GM21423 (cell line): ENCODE data around the gene NTNG2.
"Not testable (repeated sequence)": the region's sequence is repeated elsewhere in the genome, so short reads cannot be mapped to it uniquely, and the experiment has no call there.

Experiments used
- ATAC-seq: cut with Tn5 transposase; IDR thresholded peaks from one replicate; pipeline ENCODE4 v1.9.1; 2021; ENCODE audit warnings: mild to moderate bottlenecking, moderate library complexity; ENCODE audit not compliant: unreplicated experiment

Gene NTNG2

DNA sequence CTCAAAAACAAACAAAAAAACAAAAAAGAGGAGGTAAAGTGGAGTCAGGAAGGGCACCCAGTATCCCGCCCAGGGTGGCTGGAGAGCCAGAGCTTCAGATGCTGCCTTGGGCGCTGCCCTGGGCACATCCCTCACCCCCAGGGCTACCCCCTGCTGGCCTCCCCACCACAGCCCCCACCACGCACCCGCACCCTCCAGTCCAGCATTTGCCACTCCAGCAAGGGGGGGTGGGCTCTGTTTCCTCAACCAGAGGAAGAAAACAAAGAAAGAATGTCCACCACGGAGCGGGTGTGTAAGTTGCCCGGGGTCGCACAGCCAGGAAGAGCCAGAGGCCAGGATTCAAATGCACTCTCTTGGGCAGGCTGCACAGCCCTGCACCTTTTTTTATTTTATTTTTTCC lies 86.1 kb downstream of the NTNG2 start:
- no peak for ATAC-seq

DNA sequence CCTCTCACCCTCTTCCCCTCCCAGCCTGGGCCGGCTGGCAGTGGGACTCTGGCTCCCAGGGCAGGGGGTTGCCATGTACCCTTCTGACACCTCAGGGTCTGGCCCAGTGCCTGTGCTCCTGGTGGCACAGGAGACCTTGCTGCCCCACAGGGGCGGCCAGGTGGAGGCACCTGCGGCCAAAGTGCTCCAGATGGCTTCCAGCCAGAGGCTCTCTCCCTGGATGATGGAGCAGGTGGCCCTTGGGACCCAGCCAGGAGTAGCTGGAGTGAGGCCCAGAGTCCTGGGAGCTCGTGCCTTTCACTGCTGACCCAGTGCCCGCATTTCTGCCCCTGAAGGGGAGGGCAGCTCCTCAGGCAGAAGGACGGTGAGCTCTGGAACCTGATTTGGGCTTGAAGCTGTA lies 87.3 kb downstream of the NTNG2 start:
- ATAC-seq: no peak

DNA sequence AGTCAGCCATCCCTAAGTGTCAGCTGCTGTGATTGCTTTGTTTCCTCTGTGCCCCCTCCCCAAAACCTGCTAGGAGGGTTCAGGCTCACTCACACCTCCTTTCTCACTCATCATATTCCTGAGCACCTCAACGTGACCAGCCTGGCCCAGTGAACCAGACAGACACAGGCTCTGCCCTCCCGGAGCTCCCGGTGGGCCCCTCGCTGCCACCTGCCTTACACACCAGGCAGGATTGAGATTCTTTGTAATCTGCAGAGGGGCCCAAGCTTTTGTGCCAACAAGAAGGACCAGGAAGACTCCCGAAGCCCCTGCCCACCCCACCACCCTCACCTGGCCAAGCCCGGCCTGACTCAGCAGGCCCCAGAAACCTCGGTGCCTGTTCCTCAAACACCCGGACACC lies 87.8 kb downstream of the NTNG2 start:
- ATAC-seq: no peak

DNA sequence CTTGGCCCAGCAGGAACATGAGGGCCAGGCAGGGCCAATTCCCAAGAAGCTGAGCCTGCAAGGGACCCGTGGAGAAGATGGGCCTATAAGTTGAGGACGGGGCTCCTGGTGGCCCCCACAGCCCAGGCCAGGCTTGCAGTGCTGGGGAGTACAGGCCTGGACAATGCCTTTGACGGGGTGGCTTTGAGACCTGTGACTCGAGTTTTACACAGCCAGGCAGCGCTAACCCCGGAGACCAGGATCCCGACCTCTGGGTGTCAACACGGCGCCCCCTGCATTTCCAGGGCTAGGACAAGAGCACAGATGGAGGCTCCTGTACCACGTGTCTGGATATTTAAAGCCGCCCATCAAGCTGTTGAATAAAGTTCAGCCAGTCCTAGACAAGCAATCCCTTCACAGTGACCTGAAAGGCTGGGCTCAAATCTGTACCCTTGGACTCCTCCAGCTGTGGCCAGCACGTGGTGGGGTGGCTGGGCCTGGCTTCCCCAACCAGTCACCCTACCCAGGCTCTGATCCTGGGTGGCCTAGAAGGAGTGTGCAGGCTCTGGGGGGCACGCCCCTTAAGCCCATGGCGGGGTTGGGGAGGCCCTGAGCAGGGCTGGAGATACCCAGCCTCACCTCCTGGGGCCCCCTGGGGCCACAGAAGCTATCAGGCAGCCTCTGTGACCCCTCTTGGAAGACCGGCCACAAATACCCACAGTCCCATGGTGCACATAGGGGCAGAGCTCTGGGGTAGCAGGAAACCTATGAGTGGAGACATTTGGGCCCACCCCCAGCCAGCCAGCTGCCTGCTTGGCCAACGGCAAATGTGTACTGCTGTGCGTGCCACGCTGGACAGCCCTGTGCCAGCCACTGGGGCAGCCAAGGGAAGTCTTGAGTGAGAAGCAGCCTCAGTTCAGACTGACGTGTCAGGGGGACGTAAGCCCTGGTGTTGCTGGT lies 88.7 kb downstream of the NTNG2 start:
- ATAC-seq: no peak

DNA sequence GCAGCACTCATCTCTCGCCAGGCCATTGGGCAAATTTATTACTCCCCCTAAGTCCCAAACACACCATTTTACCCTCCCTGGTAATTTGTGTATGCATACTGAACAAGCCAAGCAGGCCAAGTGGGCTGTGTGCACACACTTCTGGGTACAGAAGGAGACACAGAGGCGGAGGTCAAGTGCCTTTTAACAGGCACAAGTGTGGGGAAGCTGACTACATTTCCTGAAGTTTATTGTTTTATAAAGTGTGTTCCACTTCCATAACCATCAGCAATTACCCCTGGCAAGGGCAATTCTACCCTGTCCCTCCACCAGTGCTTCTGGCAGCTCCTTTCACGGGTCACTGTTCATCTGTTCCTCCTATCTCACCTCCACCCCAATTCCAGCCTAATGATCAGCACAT lies 99.0 kb downstream of the NTNG2 start:
- ATAC-seq: no peak

DNA sequence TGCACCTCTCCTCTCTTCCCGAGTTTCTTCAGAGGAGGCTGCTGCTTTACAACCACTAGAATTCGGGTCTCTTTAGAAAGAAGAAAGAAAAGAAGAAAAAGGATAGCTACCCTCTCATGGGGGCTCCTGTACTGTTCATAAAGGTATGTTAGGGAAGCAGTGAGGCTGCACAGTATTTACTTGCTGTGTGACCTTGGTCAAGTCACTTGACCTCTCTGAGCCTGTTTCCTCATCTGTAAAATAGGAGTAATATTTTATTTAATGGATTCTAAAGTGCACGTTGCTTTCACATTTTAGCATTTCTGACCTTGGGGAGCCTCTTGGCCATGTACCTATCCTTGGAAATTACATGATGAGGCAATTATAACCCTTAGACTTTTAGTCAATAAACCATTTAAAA lies 104.2 kb downstream of the NTNG2 start:
- no peak for ATAC-seq

DNA sequence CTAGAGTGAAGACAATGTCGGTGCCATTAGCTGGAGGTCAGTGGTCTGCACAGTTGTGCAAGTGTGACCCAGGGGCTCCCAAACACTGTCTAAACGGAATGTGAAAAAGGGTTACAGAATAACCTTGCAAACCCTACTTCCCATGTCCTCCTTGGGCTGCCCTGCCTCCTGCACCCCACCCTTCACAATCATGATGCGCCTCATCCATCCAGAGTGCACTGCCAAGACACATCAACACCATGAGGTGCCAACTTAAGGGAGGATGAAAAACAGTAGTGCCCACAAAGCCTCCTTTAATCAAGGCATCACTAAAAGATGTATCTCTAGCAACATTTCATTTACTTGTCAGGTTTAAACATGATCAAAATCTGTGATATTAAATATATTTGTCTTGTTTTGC lies 105.8 kb downstream of the NTNG2 start:
- no peak for ATAC-seq

DNA sequence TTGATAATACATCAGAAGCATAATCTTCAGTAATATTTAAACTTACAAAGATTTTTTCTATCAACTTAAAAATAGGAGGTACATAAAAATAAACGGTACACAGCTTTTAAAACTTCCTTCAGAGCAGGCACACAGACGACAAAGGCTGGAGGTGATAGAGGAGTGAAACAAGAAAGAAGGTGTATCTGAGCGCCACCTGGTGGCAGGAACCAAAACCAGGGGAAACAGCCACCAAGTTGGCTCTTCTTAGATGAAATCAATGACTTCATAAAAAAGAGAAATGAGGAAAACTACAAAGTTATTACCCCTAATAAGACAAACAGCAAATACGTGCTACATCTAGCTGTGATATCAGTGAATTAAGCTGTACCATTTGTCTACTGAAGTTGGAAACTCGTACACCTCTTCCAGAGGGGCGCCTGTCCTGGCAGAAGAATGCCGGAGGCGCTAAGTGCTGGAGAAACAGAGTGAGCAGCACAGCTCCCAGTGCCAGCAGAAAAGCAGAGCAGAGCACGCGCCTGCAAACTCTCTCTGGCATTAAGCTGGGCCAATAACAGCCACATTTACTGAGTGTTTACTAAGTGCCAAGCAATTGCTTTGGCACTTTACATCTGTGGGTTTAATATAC lies 107.0 kb downstream of the NTNG2 start:
- no peak for ATAC-seq

DNA sequence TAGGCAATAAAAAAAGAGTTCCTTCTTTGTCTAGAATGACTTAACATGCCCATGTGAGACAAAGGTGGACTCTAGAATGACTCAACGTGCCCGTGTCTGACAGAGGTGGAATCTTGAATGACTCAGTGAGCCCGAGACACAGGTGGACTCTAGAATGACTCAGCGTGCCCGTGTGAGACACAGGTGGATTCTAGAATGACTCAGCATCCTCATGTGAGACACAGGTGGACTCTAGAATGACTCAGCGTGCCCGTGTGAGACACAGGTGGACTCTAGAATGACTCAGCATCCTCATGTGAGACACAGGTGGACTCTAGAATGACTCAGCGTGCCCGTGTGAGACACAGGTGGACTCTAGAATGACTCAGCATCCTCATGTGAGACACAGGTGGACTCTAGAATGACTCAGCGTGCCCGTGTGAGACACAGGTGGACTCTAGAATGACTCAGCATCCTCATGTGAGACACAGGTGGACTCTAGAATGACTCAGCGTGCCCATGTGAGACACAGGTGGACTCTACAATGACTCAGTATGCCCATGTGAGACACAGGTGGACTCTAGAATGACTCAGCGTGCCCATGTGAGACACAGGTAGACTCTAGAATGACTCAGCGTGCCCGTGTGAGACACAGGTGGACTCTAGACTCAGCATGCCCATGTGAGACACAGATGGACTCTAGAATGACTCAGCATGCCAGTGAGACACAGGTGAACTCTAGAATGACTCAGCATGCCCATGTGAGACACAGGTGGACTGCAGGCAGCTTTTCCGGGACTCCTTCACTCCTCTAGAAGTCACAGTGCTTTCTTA lies 108.1 kb downstream of the NTNG2 start:
- ATAC-seq: not testable (repeated sequence)

DNA sequence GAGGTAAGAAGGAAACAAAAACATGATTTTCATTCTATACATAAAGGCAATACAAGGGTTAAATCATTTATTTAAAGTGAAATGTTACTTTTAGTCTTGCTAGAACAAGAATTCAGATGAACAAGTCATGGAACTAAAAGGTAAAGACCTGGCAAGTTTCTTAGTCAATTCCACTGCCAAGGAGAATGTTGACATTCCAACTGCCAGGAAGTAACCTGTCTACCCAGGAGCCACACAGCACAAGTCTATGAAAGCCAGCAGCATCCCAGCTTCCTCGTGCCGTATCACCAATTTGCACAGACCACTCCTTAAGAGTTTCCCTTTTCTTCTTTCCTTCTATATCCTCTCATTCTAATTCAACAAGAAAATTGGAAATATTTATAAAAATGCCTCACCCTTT lies 113.0 kb downstream of the NTNG2 start:
- ATAC-seq: no peak

DNA sequence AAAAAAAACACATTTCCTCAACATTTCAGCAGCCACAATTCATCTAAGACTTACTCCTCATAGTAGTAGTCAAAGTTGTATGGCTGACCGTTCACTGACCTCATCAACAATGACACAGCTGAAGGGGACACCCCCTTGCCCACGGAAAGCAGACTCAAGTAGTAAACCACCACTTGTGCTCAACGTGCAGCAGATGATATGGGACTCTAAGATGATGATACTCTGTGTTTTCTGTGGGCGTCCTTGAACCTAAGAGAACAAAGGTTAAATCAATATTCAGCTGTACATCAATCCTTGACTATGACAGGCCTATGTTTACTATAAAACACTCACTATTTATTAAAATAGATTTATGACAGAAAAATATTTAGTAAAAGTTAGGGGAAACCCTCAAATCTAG lies 121.3 kb downstream of the NTNG2 start:
- no peak for ATAC-seq

DNA sequence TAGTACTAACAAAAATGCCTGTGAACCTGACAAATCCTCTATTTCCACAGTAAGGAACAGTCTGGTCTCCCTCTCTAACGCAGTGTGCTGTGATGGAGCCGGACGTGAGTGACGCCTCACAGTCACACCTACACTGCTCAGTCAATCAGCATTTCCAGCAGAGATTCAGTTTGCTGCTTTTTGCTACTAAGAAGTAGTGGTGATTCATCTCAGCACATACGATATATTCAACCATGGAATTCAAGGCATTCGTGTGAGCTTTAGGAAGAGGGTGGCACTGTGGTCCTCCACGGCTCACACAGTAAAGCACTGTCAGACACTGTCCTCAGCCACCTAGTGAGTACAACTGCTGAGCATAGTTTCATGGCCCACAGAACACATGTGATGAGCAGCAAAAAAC lies 122.0 kb downstream of the NTNG2 start:
- no peak for ATAC-seq

DNA sequence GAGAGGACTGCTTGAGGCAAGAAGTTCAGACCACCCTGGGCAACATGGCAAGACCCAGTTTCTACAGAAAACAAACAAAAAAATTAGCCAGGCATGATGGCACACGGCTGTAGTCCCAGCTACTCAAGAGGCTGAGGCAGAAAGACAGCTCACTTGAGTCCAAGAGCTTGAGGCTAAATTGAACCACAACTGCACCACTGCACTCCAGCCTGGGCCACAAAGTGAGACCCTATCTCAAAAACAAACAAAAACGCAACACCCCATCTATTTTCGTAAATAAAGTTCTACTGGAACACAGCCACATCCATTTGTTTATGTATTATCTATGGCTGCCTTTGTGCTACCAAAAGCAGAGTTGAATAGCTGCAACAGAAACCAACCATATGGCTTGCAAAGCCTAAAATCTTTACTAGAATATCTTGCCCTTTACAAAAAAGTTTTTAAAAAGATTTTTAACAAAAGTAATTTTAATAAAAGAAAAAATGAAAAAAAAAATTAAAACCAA lies 125.5 kb downstream of the NTNG2 start:
- no peak for ATAC-seq

DNA sequence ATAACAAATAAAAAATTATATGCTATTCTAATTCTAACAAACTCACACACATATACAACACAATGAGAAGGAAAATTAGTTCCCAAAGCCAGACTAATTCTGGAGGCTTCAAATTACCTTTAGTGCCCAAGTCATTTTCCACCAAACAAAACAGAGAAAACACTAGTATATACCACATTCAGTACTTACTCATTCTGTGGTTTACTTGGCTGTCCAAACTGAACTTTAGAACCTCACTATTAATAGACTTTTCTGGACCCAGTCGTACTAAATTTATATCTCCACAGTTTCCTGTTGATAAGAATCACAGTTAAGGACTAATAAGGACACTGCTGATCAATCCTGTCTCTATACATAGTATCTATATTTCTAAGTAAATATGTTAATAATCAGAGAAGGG lies 126.5 kb downstream of the NTNG2 start:
- no peak for ATAC-seq

DNA sequence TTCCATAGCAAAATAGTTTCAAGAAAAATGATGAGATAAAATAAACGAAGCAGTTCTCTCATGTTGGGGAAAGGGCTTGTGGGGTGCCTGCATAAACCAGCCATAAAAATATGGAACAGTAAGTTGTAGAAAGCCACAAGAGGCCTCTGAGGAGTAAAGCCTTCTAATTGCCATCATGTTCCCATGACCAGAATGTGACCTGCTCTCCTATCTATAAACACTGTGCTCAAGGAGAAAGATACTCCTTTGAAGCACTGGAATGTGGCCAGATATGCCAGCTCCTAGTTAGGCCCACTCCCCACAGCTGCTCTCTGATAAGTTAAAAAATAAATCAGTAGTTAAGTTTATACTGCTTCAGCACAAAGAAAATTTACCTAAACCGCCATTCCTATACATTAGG lies 127.1 kb downstream of the NTNG2 start:
- ATAC-seq: no peak

DNA sequence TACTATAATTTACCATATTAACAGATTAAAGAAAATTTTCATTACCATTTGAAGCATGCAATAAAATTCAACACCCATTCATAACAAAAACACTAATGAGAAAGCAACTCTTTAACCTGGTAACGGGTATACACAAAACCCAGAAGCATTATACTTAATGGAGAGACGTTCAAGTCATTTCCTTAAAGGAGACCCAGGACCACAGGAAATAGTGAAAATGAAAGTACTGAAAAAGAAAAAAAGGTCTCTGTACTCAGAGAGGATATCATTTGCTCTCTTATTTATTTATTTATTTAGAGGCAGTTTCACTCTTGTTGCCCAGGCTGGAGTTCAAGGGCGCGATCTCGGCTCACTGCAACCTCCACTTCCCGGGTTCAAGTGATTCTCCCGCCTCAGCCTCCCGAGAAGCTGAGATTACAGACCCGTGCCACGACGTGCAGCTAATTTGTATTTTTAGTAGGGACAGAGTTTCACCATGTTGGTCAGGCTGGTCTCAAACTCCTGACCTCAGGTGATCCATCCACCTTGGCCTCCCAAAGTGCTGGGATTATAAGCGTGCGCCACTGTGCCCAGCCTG lies 131.4 kb downstream of the NTNG2 start:
- no peak for ATAC-seq
